Tibial nerve (tissue), 4 donors: ENCODE measurements around the gene GMEB2.

Experiments used
- CTCF ChIP-seq, 5 experiments: fragments of 200-600 bp in 3 of 5; fragments of 450-650 bp in 2 of 5; sonication (generic) in 3 of 5; IDR thresholded peaks; one replicate each; pipeline ENCODE4 v1.5.1; 2016 to 2019; ENCODE audit warnings: antibody characterized with exemption in 5 of 5, mild to moderate bottlenecking in 3 of 5, moderate library complexity in 2 of 5
- EP300 ChIP-seq, 2 donors: sonication (generic); formaldehyde crosslinking; IDR thresholded peaks; one replicate each; pipeline ENCODE4 v1.6.1; 2017; ENCODE audit warnings: antibody characterized with exemption in 2 of 2, mild to moderate bottlenecking in 1 of 2
- POLR2A ChIP-seq, 2 donors: fragments of 450-650 bp; IDR thresholded peaks; one replicate each; pipeline ENCODE4 v1.6.1; 2017; ENCODE audit warnings: antibody characterized with exemption in 2 of 2, mild to moderate bottlenecking in 2 of 2, moderate library complexity in 2 of 2

GRCh38 chr20:63672666-63673065 is 45.8 kb upstream of the GMEB2 start:
- TF ChIP-seq CTCF (IDR thresholded peaks at IDR 0.05) = no peak
- TF ChIP-seq POLR2A (IDR thresholded peaks at IDR 0.05) = no peak
- no peak for TF ChIP-seq EP300 (IDR thresholded peaks at IDR 0.05)
